HG03066 (cell line): ENCODE data around the gene ITSN1.
A peak's percentile ranks its signal among the peaks of the same experiment; 100 is the strongest.

ENCODE experiments used
- ATAC-seq: cut with Tn5 transposase; IDR thresholded peaks from one replicate; pipeline ENCODE4 v1.9.1; 2021; ENCODE audit warnings: low read depth; ENCODE audit not compliant: unreplicated experiment

ITSN1 gene

GRCh38 chr21:33942426-33942825 lies 300.1 kb downstream of the ITSN1 start:
- ATAC-seq, result no peak

GRCh38 chr21:33943293-33943692 lies 301.0 kb downstream of the ITSN1 start:
- no peak for ATAC-seq

- ATAC-seq, result no peak
These were observed 302.0 kb downstream of the ITSN1 start for GRCh38 chr21:33944185-33944763.

- ATAC-seq, result no peak
These were observed 303.5 kb downstream of the ITSN1 start for GRCh38 chr21:33945652-33946270.

GRCh38 chr21:33947451-33948095 lies 305.3 kb downstream of the ITSN1 start:
- peak; percentile 50 for ATAC-seq

- peak; percentile 54 for ATAC-seq
These were observed 306.0 kb downstream of the ITSN1 start for GRCh38 chr21:33948096-33948950.

GRCh38 chr21:33948951-33949444 lies 306.7 kb downstream of the ITSN1 start:
- no peak for ATAC-seq
